Activated T-helper 2 cell treated with anti-CD3 and anti-CD28 coated beads, Interferon-gamma antibody, Interleukin-2, Interleukin-4, amounts not matched to agents 10 μg/mL and 5 μg/mL and 100 μg/mL, durations not matched to agents 14 hours and 24 hours and 36 hours (primary cell): ENCODE measurements around the gene RXRB. TPM values are rescaled to one million over a fixed set of nuclear protein-coding genes. Genes with fewer than 3 reads are reported as not detected.

Experiments
- DNase-seq: peaks from one replicate; pipeline ENCODE4 v3.0.0; 2021; ENCODE audit warnings: low spot score
- H3K27ac Mint-ChIP-seq: one replicate; pipeline ENCODE4 v1.8.0; 2021; ENCODE audit warnings: mixed read lengths
- H3K27me3 Mint-ChIP-seq: one replicate; pipeline ENCODE4 v1.8.0; 2021; ENCODE audit warnings: low read depth, mixed read lengths
- H3K36me3 Mint-ChIP-seq: one replicate; pipeline ENCODE4 v1.8.0; 2021; ENCODE audit warnings: low read depth, mixed read lengths
- H3K4me1 Mint-ChIP-seq: one replicate; pipeline ENCODE4 v1.8.0; 2021; ENCODE audit warnings: low read depth, mixed read lengths
- H3K4me3 Mint-ChIP-seq: one replicate; pipeline ENCODE4 v1.8.0; 2021; ENCODE audit warnings: low read depth, mild to moderate bottlenecking, moderate library complexity, mixed read lengths
- H3K9me3 Mint-ChIP-seq: one replicate; pipeline ENCODE4 v1.8.0; 2021; ENCODE audit warnings: mixed read lengths
- intact Hi-C: fragments of 100-400 bp; cut with micrococcal nuclease; formaldehyde crosslinking; loops from one replicate; pipeline ENCODE4 v1.15.1; 2023
- total RNA-seq: library from RNA; stranded (reverse); gene quantifications from 2 replicates; pipeline ENCODE4 v1.2.3, GENCODE V29; 2022

RXRB gene
- total RNA-seq, 1 donor from 2014 or later: 47.8 TPM

GRCh38 chr6:33176906-33177305 lies 23.6 kb downstream of the RXRB start:
- Mint-ChIP-seq H3K36me3 (no peaks in the 10 kb centered on the region), H3K27ac (no peak overlapping the region), H3K9me3 (no peaks in the 10 kb centered on the region), H3K4me1 (no peaks in the 10 kb centered on the region), H3K27me3 (peaks cover 2% of the 10 kb centered on the region), H3K4me3 (no peak overlapping the region)
- DNase-seq: no peak
- intact Hi-C loops: no loop called here

DNA sequence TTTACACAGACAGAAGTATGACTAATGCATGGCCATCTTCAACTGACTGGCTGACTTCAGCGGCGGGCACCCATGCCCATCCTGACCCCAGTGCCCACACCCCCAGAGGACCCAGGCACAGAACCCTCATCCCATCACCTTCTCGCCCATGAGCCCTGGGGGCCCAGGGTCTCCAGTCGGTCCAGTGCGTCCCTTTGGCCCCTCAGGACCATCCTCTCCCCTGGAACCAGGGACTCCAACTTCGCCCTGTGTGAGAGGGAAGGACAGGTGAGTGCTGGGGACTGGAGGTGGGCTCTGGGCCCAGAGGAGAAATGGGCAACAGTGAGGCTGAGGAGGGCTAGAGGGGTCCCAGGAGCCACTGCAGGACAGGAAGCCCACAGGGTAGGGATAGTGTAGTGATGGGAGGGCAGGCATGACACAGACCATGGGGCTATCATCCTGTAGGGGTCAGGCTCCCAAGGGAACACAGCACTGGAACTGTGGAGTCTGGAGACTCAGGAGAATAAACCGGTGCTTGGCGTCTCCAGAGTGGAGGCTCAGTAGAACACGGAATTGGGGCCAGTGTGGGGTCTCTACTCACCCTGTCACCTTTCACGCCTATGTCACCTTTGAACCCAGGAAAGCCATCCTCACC lies 24.9 kb downstream of the RXRB start:
- no peaks in the 10 kb centered on the region for H3K36me3 Mint-ChIP-seq
- no peak overlapping the region for H3K27ac Mint-ChIP-seq
- intact Hi-C loops: no loop called here
- H3K27me3 Mint-ChIP-seq: peaks cover 2% of the 10 kb centered on the region
- H3K4me1 Mint-ChIP-seq: no peaks in the 10 kb centered on the region
- no peaks in the 10 kb centered on the region for H3K9me3 Mint-ChIP-seq
- no peak for DNase-seq
- no peak overlapping the region for H3K4me3 Mint-ChIP-seq

GRCh38 chr6:33174784-33175183 lies 25.7 kb downstream of the RXRB start:
- Mint-ChIP-seq H3K4me3 (no peak overlapping the region), H3K4me1 (no peaks in the 10 kb centered on the region), H3K36me3 (no peaks in the 10 kb centered on the region), H3K27me3 (peaks cover 2% of the 10 kb centered on the region), H3K27ac (no peak overlapping the region), H3K9me3 (no peaks in the 10 kb centered on the region)
- intact Hi-C loops: no loop called here
- no peak for DNase-seq

- intact Hi-C loops: no loop called here
- H3K9me3 Mint-ChIP-seq: no peaks in the 10 kb centered on the region
- H3K4me3 Mint-ChIP-seq: no peak overlapping the region
- peaks cover 2% of the 10 kb centered on the region for H3K27me3 Mint-ChIP-seq
- H3K27ac Mint-ChIP-seq: no peak overlapping the region
- DNase-seq: no peak
- H3K36me3 Mint-ChIP-seq: no peaks in the 10 kb centered on the region
- H3K4me1 Mint-ChIP-seq: no peaks in the 10 kb centered on the region
Observed at GRCh38 chr6:33173535-33174180, 26.8 kb downstream of the RXRB start.

- Mint-ChIP-seq H3K36me3 (no peaks in the 10 kb centered on the region), H3K4me1 (no peaks in the 10 kb centered on the region), H3K27ac (no peak overlapping the region), H3K9me3 (no peaks in the 10 kb centered on the region), H3K4me3 (no peak overlapping the region), H3K27me3 (peaks cover 2% of the 10 kb centered on the region)
- DNase-seq: no peak
- intact Hi-C loops: no loop called here
Observed at GRCh38 chr6:33172688-33173534, 27.6 kb downstream of the RXRB start.

- Mint-ChIP-seq H3K36me3 (no peaks in the 10 kb centered on the region), H3K27ac (no peak overlapping the region), H3K9me3 (no peaks in the 10 kb centered on the region), H3K4me1 (no peaks in the 10 kb centered on the region), H3K4me3 (no peak overlapping the region), H3K27me3 (peaks cover 2% of the 10 kb centered on the region)
- DNase-seq: no peak
- intact Hi-C loops: no loop called here
Observed at GRCh38 chr6:33171880-33172687, 28.4 kb downstream of the RXRB start.

DNA sequence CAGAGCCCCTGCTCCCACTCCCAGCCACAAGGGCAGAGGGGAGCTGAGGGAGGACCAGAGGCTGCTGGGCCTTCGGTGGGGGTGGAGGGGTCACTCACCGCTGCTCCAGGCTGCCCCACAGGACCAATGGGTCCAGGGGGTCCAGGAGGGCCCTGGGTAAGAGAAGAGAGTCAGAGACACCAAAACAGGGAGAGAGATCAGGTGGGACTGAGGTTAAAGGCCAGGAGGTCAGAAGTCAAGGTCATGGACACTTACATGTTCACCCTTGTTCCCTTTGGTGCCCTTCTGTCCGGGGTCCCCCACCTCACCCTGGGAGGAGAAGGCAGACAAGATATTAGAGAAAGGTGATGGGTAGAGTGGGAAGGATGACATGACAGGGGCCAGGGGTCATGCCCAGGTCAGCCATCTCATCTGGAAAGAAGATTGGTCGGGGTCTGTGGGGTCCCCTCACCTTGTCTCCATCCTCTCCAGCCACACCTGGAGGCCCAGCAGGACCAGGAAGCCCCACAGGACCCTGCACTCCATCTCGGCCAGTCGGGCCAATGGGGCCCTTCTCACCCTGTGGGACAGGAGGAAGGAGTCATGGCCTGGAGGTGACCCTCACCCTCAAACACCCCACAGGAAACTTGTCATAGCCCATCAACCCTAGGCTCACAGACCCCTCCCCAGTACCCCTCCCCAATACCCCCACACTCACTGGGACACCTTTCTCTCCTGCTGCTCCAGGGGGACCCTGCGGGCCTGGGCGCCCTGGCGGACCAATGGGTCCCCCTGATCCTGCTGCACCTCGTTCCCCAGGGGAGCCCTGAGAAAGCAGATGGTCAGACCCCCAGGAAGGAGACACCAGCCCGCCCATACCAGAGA lies 29.2 kb downstream of the RXRB start:
- Mint-ChIP-seq H3K4me3 (no peak overlapping the region), H3K9me3 (no peaks in the 10 kb centered on the region), H3K27ac (no peak overlapping the region), H3K4me1 (no peaks in the 10 kb centered on the region), H3K27me3 (peaks cover 2% of the 10 kb centered on the region), H3K36me3 (no peaks in the 10 kb centered on the region)
- no peak for DNase-seq
- intact Hi-C loops: no loop called here

DNA sequence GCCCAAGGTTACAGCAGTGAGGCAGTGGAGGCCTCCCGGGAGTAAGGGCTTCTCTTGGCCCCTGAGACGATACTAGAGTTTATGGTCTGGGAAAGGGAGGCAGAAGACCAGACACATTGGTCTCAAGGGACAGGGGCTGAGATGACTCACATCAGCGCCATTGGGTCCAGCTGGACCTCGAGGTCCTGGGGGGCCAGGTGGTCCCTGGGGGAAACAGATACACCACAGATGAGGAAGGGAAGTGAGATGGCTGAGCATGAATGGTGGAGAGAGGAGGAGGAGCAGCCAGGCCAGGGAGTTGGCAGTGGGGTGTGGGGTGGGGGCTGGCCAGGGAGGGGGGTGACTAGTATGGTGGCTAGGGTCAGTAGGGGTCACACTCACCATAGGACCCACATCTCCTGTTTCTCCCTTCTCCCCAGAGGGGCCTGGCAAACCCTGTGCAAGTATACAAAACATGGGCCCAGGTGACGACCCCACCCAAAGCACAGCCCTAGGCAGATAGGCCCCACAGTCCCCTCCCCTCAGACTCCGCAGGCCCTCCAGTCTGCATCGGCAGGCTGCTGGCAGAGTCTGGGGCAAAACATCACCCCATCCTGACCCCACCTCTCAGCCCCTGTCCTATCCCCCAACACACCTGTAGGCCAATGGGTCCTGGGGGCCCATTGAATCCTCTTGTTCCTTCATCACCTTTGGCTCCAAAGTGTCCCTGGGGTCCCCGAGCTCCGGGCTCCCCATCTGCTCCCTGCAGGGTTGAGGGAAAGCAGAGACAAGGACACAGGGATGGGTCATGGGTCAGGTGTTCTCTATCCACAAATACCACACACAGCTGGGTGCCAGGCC lies 30.1 kb downstream of the RXRB start:
- H3K27me3 Mint-ChIP-seq: peaks cover 2% of the 10 kb centered on the region
- no peak for DNase-seq
- no peaks in the 10 kb centered on the region for H3K9me3 Mint-ChIP-seq
- H3K27ac Mint-ChIP-seq: no peak overlapping the region
- intact Hi-C loops: no loop called here
- H3K4me3 Mint-ChIP-seq: no peak overlapping the region
- no peaks in the 10 kb centered on the region for H3K36me3 Mint-ChIP-seq
- H3K4me1 Mint-ChIP-seq: no peaks in the 10 kb centered on the region

- H3K27me3 Mint-ChIP-seq: no peaks in the 10 kb centered on the region
- intact Hi-C loops: no loop called here
- no peaks in the 10 kb centered on the region for H3K36me3 Mint-ChIP-seq
- no peak overlapping the region for H3K4me3 Mint-ChIP-seq
- DNase-seq: no peak
- H3K27ac Mint-ChIP-seq: no peak overlapping the region
- H3K4me1 Mint-ChIP-seq: no peaks in the 10 kb centered on the region
- no peaks in the 10 kb centered on the region for H3K9me3 Mint-ChIP-seq
Observed at GRCh38 chr6:33169291-33170175, 30.9 kb downstream of the RXRB start.

GRCh38 chr6:33168639-33169038 lies 31.8 kb downstream of the RXRB start:
- no peak overlapping the region for H3K27ac Mint-ChIP-seq
- intact Hi-C loops: no loop called here
- no peak overlapping the region for H3K4me3 Mint-ChIP-seq
- H3K27me3 Mint-ChIP-seq: no peaks in the 10 kb centered on the region
- no peak for DNase-seq
- H3K4me1 Mint-ChIP-seq: no peaks in the 10 kb centered on the region
- no peaks in the 10 kb centered on the region for H3K36me3 Mint-ChIP-seq
- H3K9me3 Mint-ChIP-seq: no peaks in the 10 kb centered on the region

- Mint-ChIP-seq H3K4me3 (no peak overlapping the region), H3K27ac (no peak overlapping the region), H3K4me1 (no peaks in the 10 kb centered on the region), H3K36me3 (no peaks in the 10 kb centered on the region), H3K9me3 (no peaks in the 10 kb centered on the region), H3K27me3 (no peaks in the 10 kb centered on the region)
- intact Hi-C loops: no loop called here
- DNase-seq: no peak
Observed at GRCh38 chr6:33168284-33168601, 32.2 kb downstream of the RXRB start.
